ENCODE data around the gene KRTAP10-3.
"Not testable (repeated sequence)": the region's sequence is repeated elsewhere in the genome, so short reads cannot be mapped to it uniquely, and the experiment has no call there.

KRTAP10-3 gene, protein sequence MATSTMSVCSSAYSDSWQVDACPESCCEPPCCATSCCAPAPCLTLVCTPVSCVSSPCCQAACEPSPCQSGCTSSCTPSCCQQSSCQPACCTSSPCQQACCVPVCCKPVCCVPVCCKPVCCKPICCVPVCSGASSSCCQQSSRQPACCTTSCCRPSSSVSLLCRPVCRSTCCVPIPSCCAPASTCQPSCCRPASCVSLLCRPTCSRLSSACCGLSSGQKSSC

DNA sequence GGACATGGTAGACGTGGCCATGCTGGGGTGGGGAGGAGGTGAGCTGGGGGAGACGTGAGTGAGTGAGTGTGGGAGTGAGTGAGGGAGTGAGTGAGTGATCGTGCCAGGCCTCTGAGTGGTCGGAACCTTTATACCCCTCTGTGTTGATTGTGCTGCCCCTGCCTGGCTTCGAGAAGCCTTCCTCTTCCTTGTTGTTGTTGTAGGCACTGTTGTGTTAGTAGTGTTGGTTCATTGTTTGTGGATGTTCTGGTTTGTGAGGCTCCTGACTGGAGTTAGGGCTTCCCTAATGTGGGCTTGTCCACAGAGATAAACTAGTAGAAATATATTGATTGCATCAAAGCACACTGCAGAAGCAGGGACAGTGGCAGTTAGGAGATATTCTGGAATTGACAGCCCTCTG, at the start of gene KRTAP10-3:
KRTAP10-3 (minus strand) TSS at position 101 of the 400 bp plus-strand sequence; CDS start at position 21, 80 bp downstream.
- no peak for DNase-seq

DNA sequence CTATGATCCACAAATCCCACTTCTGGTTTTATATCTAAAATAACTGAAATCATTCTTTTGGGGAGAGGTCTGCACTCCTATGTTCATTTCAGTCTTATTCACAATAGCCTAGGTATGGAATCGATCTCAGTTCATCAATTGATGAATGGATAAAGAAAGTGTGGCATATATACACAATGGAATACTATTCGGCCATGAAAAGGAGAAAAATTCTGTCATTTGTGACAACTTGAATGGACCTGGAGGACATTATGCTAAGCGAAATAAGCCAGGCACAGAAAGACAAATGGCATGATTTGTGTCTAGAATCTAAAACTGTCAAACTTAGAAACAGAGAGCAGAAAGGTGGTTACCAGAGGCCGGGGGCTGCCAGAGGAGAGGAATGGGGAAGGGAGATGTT, 47.9 kb upstream of the KRTAP10-3 start:
- no peak for DNase-seq

DNA sequence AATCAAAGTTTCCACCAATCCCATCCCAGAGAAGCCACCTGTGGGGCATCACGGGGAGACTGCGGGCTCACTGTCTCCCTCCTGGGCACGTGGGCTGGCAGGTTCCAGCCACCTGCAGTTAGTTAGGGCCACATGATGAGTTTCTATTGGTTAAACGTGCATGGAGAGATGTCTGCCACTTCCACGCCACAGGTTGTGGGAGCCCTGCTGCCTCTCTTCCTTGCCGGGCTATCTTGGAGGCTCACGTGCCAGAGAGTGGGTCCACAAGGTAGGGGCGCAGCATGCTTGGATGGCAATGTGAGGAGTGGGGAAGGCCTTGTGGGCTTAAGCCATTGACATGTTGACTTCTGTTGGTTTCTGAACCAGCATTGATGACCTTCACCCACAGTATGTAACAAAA, 45.3 kb upstream of the KRTAP10-3 start:
- DNase-seq = no peak

DNA sequence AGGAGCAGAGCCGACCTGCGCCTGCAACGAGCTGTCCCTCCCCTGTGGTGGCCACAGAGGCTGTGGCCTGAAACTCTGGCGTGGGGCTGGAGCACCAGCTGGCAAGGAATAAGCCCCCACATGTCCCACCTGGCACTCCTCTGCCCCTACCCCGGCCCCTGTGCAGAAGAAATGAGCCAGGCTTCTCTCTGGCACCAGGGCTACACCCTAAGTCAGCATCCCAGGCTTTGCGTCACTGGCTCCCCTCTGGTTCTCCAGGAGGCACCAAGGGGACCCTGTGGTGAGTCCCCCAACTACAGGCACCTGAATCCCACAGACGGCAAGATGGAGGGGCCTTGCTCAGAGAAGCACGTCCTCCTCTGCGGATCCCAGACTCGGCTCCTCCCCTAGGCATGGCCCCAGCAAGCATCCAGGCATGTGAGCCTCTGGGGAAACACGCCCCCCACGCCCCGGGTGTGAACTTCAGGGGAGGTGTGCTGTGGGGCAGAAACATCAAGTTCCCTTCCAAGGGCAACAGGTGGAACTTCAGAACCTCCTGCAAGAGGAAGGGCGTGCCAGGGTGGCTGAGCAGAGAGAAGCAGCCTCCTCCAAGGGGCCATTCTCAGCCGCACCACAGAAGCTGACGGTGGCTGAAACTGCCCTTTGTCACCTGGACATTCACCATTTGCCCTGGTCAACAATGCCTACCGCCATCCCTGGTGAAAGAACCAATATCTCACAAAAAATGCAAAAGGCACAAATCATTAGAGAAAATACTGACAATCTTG, 44.7 kb upstream of the KRTAP10-3 start:
- DNase-seq = no peak

DNA sequence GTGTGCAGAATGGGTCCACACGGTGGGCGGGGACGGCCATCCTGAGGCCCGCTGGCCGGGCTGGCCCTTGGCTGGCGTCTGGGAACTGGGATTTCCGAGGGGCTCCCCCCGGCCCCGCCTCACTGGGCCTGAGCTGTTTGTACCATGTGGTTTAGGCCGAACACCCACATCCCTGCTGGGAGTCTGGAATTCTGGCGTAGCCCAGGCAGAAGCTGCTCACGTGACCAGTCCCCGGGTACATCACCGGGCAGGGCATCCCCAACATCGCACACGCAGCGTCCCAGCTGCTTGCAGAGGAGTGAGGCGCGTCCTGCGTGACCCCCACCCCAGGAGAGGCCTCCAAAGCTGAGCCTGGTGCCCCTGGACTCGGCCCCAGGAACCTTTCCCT, 43.9 kb upstream of the KRTAP10-3 start:
- DNase-seq = no peak

DNA sequence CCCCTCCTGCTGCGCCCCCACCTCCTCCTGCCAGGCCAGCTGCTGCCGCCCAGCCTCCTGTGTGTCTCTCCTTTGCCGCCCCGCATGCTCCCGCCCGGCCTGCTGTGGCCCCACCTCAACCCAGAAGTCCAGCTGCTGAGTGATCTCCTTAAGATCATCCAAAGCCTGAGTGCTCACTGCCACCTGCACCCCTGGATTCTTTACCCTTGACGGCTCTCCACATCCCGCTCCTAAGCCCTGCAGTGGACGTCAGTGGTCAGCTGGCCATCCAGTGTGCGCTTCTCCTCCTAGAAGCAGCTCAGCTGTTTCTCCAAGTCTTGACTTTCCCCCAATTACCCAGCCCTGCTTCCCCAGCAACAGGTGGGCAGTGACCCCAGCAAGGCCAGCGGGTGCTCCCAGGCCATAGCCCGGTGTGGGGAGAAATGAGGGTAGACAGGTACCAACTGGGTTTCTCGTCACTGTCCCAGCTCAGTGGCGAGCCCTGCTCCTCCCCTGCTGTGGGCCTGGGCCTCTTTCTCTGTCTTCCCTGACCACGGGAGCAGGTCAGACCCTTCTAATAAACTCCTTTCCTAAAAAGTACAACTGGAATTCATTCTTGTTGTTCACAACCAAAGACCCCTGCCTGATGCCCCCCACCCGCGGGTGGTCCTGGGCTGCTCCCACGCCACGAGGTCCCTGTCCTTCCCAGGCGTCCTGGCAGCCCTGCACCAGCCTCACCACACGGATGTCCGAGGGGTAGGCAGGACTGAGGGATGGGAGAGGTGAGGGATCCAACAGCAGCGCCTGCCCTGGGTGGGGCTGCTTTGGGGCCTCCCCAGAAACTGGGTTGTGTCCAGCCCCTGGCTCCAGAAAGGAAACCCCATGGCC, 43.2 kb upstream of the KRTAP10-3 start:
- no peak for DNase-seq

DNA sequence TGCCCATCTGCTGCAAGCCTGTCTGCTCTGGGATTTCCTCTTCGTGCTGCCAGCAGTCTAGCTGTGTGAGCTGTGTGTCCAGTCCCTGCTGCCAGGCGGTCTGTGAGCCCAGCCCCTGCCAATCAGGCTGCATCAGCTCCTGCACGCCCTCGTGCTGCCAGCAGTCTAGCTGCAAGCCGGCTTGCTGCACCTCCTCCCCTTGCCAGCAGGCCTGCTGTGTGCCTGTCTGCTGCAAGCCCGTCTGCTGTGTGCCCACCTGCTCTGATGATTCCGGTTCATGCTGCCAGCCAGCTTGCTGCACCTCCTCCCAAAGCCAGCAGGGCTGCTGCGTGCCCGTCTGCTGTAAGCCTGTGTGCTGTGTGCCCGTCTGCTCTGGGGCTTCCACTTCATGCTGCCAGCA, 42.5 kb upstream of the KRTAP10-3 start:
- DNase-seq = not testable (repeated sequence)

DNA sequence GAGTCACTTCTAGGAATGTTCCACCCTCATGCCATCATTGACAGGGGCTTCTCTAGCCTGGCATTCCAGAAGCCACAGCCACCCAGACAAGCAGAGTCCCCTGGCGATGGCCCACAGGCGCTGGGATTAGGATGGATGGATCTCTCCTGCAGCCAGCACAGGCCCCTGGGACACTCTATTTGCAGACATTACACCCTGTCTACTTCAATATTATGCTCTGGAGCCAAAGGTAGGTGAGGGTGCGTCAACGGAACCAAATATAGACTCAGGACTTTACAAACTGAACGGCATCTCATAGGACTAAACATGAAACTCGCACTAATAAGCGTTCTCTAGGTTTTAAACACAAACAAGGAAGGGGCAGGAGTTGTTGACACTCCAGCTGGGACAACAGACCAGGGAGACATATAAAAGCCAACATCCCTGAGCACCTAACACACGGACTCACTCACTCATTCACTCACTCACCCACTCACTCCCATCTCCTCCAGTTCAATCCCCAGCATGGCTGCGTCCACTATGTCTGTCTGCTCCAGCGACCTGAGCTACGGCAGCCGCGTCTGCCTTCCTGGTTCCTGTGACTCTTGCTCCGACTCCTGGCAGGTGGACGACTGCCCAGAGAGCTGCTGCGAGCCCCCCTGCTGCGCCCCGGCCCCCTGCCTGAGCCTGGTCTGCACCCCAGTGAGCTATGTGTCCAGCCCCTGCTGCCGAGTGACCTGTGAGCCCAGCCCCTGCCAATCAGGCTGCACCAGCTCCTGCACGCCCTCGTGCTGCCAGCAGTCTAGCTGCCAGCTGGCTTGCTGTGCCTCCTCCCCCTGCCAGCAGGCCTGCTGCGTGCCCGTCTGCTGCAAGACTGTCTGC, 41.8 kb upstream of the KRTAP10-3 start, which contains the start of gene KRTAP10-7:
KRTAP10-7 (plus strand) TSS at position 480 of the 861 bp plus-strand sequence; CDS start at position 505, 25 bp downstream.
- DNase-seq = not testable (repeated sequence)

DNA sequence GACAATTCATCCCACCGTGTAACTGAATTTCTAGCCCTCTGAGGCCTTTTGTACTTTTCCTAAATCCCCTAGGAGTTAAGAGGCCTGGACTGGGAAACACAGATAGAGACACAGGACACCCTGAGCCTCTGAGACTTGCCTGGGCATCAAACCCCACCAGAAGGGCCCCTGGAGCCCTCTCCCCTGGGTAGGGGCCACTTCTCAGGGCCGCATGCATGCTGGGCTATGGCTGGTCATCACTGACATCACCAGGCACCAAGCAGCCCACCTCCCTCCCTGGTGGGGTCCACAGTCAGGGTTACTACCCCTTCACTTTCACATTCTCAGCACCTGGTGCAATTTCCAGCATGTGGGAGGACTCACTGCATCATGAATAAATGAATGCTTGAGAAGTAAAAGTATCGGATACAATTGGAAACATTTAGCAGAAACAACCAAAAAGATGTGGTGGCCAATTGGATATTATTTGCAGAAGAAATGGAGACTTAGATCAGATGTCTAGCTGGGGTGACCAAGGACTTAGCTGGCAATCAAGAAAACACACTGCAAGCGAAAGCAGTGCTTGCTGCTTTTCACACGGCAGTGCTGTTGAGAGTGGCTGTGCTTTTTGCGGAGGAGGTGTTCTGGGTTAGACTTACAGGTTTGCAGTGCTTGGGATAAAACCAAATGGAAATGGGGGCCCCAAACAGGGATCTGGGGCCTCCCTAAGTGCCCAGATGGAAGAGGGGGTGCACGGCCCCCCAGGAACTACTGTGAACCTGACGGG, 40.9 kb upstream of the KRTAP10-3 start:
- DNase-seq = no peak

DNA sequence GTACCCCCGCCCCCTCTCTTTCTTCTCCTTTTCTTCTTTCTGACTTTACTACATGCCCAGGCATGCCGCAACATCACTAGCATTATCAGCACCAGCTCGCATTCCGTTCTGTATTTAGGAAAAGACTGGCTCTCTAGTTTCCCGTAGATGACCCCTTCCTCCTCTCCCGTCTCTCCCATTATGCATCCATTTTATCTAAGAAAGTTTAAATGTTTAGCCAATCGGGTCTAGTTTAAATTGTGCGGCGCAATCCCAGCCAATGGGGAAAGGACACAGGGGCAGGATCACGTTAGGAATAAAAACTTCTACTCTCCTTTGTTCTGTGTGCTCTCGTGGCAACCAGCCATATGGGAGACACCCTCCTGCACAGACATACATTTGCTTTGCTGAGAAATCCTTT, 39.5 kb upstream of the KRTAP10-3 start:
- no peak for DNase-seq

DNA sequence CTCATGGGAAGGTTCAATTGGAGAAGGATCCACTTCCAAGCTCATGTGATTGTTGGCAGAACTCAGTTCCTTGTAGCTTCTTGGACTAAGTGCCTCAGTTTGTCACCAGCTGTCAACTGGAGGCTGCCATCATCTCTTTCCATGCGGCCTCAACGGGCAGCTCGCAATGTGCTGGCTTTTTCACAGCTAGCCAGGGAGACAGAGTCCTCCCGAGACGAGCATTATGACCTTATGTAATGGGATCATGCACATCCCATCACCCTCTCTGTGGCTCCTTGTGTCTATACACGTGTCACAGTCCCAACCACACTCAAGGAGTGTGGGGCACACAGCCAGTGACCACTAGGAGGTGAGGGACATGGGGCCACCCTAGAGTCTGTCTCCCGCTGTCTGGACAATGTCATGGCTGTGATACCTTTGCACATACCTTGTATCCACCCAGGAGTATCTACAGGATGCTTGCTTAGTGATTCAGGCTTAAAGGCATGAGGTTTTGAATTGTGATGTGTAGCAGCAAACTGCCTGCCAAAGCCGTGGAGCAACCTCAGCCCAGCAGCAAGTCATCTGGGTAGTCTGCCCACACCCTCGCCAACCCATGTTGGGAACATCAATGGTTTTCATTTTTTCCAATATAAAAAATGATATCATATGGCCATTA, 37.6 kb upstream of the KRTAP10-3 start:
- DNase-seq = no peak

DNA sequence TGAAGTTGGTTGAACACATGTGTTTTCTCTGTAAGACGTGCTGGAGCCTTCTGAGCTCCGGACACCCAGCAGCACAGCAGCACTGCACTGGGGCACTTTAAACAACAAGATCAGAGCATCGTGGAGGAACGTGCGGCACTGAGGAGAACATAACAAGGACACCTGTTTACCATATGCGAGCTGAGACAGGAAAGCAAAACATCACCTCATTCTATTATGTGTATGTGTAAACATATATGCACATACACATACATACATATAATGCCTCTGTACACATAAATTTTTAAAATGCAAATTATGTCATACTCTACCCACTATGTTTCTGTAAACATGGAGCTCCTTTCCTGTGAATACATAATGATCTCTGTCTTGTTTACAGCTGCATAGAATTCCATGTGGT, 36.9 kb upstream of the KRTAP10-3 start:
- DNase-seq = no peak

DNA sequence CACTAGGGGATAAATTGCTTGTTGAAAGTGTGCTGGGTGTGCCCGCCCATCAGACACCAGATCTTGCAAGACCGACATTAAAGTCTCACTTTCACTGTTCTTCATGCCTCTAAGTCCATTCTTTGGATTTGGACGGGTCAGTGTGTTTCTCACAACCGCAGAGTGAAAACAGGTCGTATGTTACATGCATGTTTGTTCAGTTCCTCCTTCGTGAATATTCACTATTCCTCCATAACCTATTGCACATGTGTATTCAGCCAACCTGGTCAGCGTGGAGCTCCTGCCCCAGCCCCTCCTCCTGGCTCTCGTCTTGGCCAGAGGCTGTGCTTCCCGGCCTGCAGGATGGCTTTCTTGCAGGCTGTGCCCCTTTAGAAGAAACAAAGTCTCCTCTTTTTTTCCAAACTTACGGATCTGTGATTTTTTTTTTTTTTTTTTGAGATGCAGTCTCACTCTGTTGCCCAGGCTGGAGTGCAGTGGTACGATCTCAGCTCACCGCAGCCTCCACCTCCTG, 35.9 kb upstream of the KRTAP10-3 start:
- DNase-seq = no peak

DNA sequence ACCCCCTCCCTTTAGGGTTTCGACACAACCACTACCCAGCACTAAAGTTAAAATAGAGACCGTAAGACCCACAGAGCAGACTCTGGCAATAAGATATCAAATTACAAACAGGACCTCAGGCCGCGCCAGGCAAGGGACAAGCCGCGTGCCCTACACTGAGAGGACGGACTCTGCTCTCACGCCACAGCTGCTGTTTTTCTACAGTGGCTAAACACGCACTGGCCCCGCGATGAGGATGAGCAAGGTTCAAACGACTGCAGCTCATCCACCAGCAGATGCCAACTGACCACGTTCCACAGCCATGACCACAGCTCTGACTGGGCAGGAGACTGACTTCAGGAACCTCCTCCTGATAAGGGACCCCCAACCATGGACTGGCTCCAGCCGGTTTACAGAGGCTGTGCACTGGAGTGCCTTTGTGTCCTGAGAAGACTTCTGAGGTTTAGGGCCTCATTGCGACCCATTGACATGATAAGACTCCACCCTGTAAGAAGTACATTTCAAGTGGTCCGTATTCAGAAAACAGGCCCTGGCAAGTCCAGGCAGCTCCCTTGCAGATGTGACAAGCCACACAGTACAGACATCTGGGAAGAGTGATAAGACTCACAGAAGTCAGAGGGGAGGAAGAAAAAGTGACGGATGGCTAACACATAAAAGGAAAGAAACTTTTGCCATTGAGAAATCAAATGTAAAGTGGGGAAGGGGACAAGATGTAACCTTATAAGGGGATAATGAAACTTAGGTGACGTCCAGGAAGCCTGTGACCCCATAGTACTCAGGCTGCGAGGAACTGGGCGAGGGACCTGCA, 35.2 kb upstream of the KRTAP10-3 start:
- no peak for DNase-seq

DNA sequence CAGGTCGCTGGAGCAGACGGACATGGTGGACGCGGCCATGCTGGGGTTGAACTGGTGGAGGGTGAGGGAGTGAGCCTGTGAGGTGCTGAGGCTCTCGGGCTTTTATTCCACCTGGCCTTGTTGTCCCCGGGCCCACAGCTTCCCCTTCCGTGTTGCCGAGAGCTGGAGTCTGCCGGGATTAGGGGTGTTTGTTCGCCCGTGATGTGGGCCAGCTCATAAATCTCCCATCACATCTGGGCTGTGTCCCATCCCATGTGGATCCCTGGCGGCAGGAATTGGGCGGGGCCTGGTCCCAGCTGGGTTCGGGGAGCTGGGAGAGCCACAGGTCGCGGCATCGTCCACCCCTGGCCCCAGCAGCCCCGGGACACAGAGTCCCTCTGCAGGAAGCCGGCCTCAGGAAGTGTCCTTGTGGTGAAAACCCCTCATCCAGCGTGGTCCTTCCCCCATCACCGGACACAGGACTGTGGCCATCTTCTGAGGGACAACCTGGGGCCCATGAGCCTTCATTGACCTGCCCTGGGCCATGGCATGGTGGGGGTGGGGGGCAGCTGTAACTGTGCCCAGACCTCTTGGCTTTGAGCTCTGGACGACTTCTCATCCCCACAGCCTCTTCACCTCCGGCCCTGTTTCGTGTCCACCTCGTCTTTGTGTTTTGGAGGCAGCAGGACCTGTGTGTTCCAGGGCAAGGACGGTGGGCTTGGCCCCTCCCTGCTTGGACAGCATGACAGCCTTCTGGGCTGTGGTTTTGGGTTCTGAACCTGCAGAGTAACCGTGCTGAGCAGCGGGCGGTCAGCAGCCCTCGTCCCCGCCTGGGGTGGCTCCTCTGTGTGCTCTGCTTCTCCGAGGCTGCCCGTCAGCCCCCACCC, 34.1 kb upstream of the KRTAP10-3 start, which contains the start of gene KRTAP10-6:
KRTAP10-6 (minus strand) TSS at position 60 of the 866 bp plus-strand sequence; CDS start at position 39, 21 bp downstream.
- no peak for DNase-seq

DNA sequence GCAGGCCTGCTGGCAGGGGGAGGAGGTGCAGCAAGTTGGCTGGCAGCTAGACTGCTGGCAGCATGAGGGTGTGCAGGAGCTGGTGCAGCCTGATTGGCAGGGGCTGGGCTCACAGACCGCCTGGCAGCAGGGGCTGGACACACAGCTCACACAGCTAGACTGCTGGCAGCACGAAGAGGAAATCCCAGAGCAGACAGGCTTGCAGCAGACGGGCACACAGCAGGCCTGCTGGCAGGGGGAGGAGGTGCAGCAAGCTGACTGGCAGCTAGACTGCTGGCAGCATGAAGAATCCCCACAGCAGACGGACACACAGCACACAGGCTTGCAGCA, 33.2 kb upstream of the KRTAP10-3 start:
- DNase-seq = not testable (repeated sequence)

DNA sequence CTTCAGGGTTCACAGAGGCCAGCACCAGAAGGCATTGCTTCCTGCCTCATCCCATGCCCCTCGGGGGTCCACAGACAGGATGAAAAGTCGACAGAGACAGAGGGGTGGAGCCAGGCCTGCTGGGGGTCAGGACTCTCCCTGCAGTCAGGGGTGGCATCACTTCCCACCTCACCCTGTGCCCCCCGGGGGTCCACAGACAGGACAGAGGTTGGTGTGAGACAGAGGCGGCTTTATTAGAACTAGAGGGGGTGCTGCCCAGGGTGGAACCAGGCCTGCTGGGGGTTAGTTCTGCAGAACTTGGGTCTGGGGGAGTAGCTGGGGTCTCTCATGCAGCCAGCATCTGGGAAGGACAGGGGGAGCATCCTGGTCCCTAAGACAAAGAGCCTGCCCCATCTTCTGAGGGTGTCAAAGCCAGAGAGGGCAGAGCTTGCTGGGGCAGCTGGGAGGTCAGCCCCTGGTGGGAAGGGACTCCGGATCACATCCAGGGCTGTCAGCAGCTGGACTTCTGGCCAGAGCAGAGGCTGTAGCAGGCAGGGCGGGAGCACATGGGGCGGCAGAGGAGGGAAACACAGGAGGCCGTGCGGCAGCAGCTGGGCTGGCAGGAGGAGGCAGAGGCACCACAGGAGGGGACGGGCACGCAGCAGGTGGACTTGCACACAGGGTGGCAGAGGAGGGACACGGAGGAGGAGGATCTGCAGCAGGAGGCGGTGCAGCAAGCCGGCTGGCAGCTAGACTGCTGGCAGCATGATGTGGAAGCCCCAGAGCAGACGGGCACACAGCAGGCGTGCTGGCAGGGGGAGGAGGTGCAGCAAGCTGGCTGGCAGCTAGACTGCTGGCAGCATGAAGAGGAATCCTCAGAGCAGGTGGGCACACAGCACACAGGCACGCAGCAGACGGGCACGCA, 32.6 kb upstream of the KRTAP10-3 start:
- DNase-seq = not testable (repeated sequence)

DNA sequence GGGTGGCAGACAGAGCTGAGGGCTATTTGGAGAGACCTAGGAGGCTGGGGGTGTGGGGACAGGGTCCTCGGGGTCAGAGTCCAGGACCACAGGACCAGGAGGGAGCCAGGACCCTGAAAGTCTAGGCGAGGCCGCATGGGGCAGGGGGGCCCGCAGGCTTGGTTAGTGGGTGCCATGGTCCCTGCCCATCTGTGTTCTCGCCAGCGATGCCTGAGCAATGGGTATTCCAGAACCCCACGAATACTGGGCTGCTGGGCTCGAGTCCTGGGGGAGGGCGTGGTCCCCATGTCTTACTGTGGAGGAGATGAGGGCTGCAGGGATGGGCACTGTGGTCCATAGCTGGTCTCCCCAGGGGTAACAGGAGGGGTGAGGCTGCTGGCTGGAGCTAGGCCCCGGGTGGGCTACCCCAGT, 31.7 kb upstream of the KRTAP10-3 start:
- DNase-seq = no peak
